Right renal cortex interstitium (tissue), 3 donors: ENCODE results near the gene TMPRSS11A. TPM values are rescaled to one million over a fixed set of nuclear protein-coding genes. Genes with fewer than 3 reads are reported as not detected.

Experiments used
- DNase-seq, 3 donors: peaks; one replicate each; pipeline ENCODE4 v3.0.0-alpha.2; 2013; ENCODE audit warnings: low read depth in 3 of 3, low spot score in 2 of 3
- polyA plus RNA-seq, 3 donors: library from polyadenylated mRNA; unstranded; fragments of 120-200 nt; gene quantifications; one replicate each; pipeline ENCODE4 v1.2.1, GENCODE V29; 2013; ENCODE audit not compliant: insufficient read length in 3 of 3

Gene TMPRSS11A
- polyA plus RNA-seq, 3 donors = not detected

DNA sequence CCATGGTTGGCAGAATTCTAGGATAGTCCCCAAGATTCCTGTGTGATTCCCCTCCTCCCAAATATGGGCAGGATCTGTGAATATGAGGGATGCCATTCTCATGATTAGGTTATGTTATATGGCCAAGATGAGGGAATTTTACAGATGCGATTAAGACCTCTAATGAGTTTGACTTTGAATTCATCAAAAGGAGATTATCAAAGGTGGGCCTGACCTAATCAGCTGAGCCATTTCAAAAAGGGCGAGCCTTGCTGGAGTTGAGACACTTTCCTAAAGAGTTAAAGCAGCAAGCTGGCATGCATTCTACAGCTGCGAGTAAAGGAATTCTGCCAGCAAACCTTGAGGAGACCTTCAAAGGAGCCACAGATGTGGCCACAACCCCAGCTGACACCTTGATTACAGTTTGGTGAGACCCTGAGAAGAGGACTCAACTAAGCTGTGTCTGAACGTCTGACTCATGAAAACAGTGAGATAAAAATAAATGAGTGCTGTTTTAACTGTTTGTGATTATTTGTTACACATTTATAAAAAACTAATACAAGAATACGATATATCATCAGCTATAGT is 47.8 kb downstream of the TMPRSS11A start:
- no peak for DNase-seq

- DNase-seq = no peak
These were observed 51.2 kb downstream of the TMPRSS11A start for GRCh38 chr4:67912080-67912479.

- no peak for DNase-seq
These were observed 51.7 kb downstream of the TMPRSS11A start for GRCh38 chr4:67911638-67912037.

GRCh38 chr4:67911141-67911540 is 52.2 kb downstream of the TMPRSS11A start:
- no peak for DNase-seq

- DNase-seq = no peak
These were observed 52.7 kb downstream of the TMPRSS11A start for GRCh38 chr4:67910585-67910905.

DNA sequence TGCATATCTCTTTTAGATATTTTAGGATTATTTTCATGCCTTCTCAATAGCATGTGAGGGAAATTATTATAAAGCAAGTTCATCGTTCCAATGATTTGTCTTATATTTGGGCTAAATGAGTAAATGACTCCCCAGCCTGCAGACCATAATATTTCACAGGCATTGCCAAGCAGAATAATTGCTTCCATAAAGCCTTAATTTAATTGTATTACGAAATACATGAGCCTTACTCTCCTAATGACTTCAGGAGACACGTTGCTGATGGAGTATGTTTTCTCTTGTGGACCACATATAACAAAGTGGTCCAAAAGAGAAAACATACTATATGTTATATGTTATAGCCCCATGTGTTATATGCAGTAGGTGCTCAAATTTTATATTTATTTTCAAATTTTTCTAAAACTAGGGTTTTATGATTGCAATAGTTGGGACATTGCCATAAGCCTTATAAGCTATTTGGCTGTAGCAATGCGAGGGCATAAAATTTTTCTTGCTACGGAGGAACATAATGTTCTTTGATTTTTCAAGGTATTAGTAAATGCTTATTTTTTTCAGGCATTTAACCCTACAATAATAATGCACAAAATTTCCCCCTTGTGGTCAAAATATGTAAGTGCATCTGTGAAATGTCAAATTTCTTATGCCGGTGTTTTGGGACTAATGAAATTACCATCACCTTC is 53.2 kb downstream of the TMPRSS11A start:
- DNase-seq = no peak

DNA sequence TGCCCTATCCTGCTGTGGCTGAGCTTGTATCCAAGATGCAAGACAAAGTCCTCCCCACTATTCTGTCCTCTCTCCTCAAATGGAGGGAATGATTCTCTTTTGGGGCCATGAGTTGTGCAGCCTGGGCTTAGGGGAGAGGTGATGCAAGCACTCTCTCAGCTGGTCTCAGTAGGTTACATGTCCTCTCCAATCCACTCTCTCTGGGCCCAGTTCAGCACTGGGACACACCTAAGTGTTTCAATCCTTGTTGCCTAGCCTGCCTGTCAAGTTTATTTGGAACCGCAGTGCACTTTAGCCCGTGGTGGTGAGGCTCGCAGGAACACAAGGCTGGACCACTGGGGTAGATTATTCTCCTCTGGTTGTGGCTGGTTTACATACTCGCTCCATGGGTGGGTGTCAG is 55.6 kb downstream of the TMPRSS11A start:
- no peak for DNase-seq

GRCh38 chr4:67899096-67899495 is 64.2 kb downstream of the TMPRSS11A start:
- DNase-seq = no peak

DNA sequence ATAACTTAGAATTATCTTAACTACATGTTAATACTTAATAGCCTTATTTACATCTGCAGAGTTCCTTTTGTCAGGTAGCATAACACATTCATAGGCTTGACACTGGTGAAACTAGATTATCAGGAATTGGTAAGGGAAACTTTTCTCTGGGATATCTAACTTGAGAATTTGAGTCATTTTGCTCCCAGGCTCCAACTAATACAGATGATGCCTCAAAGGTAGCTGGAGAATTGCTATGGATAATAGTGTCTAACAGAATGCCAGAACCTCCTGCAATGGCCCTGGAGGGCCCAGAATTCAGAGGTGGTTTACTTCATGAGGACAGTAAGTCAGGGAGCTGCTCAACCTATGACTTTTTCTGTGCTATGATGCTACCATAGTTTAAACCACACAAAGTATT is 65.6 kb downstream of the TMPRSS11A start:
- no peak for DNase-seq

GRCh38 chr4:67896421-67897065 is 66.8 kb downstream of the TMPRSS11A start:
- DNase-seq = no peak

DNA sequence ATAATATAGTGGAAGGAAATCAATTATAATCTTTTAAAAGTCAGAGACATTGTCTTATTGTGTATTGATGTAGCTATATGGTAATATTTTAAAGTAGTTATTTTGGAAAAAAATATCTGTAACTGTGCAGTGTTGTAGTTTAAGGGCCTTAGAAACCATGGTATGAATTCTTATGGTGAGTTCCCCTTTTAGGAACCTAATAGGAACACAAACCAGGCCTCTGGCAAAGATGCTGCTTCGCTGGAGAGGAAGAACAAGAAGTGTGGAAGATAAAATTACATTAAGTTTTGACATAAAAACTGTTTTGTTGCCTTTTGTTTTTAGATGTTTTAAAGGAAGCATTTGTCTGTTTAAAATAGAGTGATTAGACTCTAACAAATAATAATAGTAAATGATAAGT is 68.6 kb downstream of the TMPRSS11A start:
- no peak for DNase-seq

- DNase-seq = no peak
These were observed 70.4 kb downstream of the TMPRSS11A start for GRCh38 chr4:67892905-67893304.

GRCh38 chr4:67892253-67892652 is 71.0 kb downstream of the TMPRSS11A start:
- no peak for DNase-seq

GRCh38 chr4:67891645-67892044 is 71.6 kb downstream of the TMPRSS11A start:
- no peak for DNase-seq

DNA sequence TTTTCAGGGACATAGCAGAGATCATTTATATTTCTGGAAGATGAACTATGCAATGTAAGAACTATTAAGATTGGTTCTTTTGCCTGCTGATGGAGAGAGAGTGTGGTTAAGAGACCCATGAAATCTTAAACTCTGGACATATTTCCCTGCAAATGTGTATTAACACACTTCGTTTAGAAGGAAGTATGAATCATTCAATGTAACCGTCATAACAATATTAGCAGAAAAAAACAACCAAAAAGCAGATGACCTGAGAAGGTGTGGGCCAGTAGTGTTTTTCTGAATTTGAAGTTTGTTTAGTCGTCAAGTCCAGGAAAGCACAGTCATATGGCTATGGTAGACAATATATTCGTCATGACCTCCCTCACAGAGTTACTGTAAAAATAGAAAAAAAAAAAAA is 77.0 kb downstream of the TMPRSS11A start:
- no peak for DNase-seq

GRCh38 chr4:67885762-67886161 is 77.5 kb downstream of the TMPRSS11A start:
- no peak for DNase-seq

DNA sequence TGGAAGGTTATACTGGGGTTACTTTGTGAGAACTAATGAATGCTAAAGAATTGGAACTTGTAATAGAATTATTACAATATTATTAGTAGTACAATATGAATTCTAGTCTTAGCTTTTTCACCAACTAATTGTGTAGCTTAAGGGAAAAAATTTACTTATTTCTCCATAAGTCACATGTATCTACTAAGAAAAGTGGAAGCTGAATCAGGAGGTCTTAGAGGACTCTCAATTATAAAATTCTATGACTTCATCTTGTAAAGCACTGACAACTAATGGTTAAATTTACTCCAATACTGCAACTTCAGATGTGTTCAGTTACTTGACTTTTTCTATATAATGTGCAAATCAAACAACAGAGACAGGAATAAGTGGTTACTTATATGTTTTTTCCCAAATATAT is 78.6 kb downstream of the TMPRSS11A start:
- no peak for DNase-seq

GRCh38 chr4:67883902-67884301 is 79.4 kb downstream of the TMPRSS11A start, which contains the start of gene TMPRSS11D:
TMPRSS11D (minus strand) TSS chr4:67884002; CDS start chr4:67883933, 69 bp downstream.
- DNase-seq = no peak

DNA sequence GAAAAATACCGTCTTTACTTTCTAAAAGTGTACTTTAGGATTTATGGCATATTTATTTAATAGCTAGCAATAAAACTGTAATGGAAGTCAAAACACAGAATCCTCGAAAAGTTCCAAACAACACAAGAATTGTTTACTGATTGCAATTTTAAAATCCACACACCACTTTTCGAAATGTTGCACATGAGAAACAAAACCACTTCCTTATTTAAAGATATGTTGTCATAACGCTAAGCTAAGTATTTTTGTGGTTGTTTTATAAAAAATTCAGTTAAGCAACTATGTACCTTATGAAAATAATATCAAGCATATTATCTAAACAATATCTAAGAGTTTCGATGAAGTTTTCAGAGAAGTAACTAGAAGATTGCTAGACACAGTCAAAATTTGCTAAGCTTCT is 79.8 kb downstream of the TMPRSS11A start:
- DNase-seq = no peak

GRCh38 chr4:67880866-67881610 is 82.3 kb downstream of the TMPRSS11A start:
- DNase-seq = no peak

DNA sequence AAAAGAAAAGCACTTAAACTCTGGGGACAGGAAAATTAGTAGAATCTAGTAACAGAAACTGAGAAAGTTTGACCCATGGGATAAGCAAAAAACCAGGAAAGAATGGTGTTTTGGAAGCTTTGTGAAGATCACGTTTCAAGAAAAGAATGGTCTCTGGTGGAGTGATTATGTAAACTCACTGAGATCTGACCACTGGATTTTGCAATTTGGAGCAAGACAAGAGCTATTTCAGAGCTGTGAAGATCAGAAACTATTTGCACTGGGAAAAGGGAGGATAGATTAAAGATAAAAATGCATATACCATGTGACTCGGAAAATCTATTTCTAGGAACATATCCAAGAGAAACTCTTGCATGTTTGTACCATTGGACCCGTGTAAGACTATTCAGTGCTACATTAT is 83.8 kb downstream of the TMPRSS11A start:
- DNase-seq = no peak

GRCh38 chr4:67877086-67877485 is 86.2 kb downstream of the TMPRSS11A start:
- no peak for DNase-seq
